ENCODE results near the gene NEK6.

Gene NEK6

DNA sequence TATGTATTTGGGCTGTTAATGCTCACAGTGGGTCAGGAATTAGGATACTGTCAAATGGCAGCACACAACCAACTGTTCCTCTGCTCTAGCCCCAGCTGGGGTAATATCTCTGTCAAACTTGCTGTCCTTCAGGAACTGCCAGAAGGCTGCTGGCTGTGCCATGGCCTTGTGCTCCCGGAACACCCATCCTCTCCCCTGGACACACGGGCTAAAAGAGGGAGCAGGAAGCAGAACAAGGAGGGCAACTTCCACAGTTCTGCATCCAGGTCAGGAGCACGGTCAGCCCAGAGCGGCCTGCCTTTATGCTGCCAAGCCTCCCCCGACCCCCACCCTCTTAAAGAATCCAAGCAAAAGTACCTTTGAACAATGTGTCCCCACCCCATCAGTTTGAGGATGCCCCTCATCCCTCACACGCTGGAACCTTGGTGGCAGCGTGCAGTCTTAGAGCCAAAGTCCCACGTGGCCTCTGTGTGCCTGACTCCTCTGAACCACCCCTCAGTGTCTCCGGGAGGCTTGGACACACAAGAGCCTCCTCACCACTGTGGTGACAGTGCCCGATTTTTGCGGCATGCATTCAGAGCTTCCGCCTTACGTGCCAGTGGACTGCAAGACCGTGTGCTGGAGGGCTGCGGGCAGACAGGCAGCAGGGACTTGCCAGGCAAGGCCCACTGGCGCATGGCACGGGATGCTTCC lies 96.7 kb downstream of the NEK6 start:
- DNase-seq (ENCODE audit: low read depth): no peak

DNA sequence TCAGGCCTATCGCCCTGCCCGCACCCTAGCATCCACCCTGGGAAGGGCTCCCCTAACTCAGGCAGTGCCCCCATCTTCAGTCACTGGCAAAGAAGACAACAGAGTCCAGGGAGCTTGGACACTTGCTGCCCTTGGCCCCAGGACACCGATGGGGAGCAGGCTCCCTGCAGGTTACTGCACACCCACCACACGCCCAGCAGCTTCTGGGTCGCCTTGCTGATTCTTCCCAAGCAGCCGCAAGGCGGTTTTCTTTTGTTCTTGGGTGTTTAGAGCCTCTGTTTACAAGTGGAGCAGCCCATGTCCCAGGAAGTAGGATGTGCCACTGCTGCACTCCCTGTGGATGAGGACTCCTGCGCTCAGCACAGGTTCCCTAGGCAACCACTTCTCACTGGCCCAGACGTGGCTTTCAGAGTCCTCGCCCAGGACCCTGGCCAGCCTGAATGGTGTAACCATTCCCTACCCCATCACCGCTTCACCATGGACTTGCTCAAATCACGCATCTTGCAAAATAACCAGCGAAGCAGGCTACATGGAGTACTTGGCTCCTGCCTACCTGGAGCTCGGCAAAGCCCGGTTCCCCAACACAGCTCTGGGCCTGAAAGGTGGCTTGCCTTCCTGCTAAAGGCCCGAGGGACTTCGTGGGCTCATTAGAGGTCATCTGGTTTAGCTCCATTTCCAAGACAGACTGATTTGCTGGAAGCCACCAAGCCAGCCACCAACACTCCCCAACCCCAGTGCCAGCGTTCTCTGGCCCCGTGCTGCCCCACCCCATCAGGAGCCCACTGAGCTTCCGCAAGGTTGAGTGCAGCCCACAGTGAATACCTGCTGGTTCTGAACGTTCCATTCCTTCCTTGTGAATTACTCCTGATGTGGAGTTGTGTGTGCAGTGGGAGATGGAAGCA lies 97.5 kb downstream of the NEK6 start:
- DNase-seq (ENCODE audit: low read depth): no peak

DNA sequence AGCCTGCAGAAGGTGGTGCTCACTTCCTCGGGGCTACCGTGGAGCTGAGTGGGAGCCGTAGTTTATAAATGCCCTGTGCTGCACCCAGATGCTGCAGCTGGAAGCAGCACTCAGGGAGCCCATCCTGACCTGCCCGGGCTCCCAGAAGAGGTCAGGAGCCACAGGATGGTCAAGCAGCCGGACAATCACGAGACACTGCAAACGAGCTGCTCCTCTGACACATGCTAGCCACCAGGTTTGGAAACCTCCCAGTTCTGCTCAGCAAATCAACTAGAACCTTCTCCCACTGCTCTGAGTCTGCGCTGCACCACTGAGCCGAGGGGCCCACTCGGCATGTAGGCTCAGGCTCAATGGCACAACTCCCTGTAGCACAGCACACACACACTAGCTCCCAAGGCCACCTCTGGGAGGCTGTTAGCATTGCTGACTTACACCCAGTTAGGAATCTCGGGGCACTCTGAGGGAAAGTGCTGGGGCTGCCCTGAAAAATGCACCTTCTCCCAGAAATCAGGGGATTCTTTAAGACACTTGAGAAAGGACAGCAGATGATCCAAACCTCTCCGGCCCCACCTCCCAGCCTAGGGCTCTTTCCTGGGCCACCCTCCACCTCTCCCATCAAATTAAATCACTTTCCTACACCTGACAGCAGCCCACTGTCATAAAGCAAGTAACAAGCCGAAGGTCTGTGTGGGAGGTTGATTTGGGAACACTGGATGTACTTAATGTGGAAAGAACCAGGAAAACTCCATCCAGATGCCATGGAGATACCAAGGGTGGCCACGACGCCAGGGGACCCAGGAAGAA lies 98.4 kb downstream of the NEK6 start:
- DNase-seq (ENCODE audit: low read depth): no peak

DNA sequence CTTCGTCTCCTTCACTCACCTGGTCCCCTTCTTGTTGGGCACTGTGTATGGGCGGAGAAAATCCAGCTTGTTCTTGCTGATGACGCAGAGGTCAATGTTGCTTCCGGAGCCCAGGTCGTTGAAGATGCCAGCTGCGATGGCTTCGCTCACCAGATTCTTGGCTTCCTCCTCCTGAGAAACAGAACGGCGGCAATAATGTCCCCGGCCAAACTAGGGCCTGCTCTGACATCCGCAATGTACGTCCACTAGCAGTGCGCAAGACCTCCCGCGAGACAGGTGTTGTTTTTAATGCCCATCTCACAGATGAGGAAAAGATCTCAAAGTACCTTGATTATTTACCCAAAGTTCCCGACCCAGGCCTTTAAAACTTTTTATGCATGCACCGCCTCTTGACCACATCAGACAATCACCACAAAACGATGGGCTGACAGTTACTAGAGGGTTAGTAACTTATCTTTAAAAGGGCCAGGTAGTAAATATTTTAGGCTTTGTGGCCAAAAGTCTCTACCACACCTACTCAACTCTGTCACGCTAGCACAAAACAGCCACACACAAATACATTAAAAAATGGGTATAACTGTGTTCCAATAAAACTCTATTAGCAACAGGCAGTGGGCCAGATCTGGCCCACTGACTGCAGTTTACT lies 99.1 kb downstream of the NEK6 start:
- DNase-seq (ENCODE audit: low read depth): no peak

DNA sequence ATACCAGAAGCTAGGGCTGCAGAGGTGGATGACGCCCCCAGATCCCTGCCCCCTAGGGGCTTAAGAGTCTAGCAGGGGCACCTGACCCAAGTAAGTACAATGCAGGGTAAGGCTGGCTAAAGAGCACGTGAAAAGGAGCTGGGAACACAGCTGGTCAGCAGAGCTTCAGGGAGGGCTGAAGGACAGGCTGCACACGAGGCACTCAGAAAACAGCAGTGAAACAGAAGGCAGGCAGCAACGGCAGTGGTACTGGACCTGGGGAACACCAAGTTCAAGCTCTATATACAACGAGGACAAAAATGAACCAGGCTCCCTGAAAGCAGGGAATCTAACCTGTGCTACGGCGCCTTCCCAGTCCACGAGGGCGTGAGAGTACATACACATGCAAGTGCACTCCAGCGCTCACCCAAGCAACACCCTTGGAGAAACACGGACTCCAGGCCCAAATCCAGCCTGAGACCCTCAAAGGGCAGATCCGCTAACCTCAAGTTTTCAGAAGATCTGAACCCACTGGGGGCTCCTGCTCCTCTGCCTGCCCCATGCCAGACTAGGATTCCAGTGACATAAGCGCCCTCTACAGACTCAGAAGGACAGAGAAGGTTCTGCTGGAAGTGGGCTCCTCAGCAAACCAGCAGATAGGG lies 100.1 kb downstream of the NEK6 start:
- DNase-seq (ENCODE audit: low read depth): no peak

DNA sequence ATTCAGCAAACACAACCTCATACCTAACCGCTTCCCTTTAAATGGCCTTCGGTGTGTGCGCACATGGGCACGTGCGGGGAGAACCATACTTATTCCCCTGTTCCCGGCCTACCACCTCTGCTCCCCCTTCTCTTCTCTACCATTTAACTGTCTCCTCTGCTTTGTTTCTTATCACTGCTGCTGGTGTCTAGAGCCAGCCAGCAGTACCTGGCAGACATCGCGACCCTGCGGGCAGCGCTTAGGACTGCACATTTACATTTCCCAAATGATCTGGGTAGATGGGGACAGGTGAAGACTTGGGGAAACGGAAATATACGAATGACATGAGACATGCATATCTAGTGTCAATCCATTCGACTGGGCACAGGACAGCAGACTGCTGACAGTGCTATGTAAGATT lies 100.9 kb downstream of the NEK6 start:
- DNase-seq (ENCODE audit: low read depth): no peak

DNA sequence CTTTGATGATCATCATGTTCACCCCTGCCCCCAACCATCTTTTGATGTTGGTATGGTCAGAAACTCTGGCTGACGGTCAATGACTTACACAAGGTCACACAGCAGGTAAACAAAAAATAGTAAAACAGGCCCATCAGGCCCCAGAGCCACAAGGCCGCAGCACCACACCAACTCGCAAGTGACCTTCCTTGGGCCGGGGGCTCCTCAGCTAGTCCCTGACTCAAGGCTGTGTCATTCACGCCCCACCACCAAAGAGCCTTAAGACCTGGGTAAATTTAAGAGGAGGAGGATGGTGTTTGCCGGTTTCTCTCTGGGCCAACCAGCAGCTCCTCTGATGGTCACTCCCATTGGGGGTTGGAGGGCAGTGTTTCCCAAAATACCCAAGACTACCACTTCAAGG lies 101.7 kb downstream of the NEK6 start:
- no peak for DNase-seq (ENCODE audit: low read depth)

DNA sequence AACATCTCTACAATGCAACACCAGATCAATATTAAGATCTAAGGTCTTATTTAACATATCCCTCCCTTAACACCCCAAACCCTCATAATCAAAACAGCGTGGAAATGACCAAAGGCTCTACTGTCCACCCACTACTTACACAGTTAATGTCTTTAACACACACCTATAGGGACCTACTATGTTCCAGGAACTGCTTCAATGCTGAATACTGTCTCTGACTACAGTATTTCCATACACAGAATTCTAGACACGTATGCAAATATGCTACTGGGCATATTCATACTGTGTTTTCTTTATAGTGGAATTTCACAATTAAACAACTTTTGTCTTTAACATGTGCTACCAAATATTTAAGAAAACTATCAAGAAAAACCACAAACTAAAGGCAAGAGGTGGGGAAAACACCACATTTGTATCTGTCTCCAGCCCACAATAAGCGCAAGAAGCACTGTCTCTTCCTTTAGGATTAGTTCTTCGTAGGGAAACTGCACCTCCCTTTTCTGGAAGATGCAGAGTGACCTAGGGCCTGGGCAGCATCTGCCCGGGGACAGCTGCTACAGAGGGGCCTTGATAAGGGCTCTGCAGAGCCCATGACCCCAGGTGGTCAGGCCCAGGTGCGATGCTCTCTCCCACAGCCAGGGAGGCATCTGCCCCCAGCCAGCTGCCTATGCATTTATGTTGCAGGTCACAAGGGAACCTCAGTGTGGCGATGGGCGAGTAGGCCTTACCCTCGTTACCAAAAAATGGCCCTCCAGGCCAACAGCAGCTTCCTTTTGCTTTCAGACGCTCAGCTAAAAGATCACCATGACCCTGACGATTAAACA lies 102.3 kb downstream of the NEK6 start:
- DNase-seq (ENCODE audit: low read depth): no peak

DNA sequence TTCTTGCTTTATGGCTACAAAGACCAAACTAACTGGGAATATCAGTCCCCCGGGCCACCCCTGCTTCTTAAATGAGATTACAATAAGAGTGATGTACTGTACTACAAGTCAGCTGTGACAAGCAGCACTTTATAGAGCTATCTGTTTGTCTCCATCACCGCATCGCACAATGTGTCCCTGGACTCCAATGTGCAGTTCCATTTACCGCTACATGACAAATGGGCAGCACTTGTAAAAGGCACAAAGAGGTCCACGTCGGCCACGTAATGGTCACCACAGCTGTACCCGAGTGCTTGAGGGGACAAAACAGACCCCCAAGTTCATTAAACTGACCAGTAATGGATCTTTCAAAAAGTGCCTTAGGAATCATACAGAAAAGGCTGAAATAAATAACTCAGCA lies 103.4 kb downstream of the NEK6 start:
- no peak for DNase-seq (ENCODE audit: low read depth)

DNA sequence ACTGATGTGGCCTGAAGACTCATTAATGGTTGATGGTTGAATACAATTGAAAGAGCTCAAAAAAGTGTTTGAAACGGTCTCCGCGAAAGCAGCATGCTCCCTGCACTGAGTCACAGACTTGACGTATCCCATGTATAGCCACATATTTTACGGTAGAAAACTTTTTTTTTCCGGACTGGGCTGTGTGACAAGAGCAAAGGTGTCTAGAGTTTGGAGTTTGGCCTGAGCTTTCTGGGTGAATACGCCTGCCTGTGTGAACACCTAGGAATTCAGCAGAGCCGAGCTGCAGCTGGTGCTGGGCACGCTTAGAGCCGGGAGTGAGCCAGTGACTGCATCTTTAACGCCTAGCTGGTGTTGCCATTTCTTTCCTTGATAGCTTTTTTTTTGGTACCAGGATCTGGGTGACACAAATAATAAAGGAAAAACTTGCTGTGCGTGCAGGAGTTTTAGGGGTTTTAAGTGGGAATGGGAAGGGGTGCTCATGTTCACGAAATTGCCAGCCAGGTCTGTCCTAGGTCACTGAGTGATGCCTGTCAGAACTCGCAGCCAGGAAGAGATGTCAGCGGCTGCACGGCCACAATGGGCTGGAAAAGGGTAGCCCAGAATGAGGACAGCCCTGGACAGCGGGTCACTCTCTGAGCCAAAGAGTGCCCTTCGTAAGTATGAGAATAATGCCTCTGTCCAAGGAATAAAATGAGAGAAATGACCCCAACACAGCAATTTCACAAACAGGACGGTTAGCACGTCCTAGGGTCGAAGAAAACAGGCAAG lies 105.8 kb downstream of the NEK6 start:
- DNase-seq (ENCODE audit: low read depth): no peak

DNA sequence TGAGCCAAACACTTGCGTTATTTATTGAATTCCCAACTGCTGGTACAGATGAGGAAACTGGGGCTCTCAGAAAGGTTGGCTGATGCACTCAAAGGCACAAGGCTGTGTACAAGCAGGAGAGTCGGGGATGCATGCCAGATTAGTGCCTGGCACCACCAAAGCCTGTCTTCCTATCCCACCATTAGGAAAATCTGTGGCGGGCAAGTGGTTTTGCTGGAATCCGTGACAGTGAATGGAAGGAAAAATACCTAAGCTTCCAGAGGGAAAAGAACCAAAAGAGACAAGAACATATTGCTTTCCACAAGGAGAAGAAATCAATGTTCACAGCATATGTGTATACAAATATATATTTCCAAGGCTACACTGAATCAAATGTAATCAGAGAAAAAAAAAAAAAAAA lies 106.4 kb downstream of the NEK6 start:
- no peak for DNase-seq (ENCODE audit: low read depth)

DNA sequence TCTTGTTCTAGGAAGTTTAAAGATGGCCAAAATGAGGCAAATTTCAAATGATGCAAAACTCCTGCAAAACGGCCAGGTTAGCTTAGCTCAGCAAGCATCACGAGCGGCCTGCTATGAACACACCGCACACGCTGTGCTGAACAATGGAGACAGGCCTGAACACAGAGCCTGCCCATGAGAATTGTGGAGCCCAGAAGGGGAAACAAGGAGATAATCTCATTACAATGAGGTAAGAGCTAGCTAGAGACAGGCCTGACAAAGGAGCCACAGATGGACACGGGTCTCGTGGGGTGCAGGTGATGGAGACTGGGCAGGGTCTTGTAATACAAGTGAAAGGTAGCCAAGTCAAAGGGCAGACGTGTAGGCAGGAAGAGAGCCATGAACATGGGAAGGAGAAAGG lies 107.3 kb downstream of the NEK6 start:
- DNase-seq (ENCODE audit: low read depth): no peak

DNA sequence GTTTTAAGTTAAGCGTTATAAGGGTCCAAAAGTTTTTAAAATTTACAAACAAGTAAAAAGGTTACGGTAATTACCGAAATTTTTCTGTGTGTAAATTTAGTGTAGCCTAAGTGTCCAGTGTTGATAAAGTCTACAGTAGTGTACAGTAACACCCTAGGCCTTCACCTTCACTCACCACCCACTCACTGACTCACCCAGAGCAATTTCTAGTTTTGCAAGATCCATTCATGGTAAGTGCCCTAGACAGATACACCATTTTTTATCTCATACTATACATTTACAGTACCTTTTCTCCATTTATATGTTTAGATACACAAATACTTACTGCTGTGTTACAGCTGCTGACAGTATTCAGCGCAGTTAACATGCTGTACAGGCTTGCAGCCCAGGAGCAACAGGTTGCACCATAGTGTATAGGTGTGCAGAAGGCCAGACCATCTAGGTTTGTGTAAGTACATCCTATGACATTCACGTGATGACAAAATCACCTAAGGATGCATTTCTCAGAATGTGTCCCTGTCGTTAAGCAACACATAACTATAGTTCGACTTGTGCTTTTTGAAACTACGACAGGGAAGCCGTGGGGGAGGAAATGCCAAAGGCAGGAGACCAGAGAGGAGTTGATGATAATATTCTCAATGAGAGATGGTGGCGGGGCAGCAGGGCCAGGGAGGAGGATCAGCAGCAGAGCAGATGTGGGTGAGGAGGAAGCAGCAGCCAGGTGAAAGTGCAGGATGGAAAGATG lies 108.9 kb downstream of the NEK6 start:
- DNase-seq (ENCODE audit: low read depth): no peak

DNA sequence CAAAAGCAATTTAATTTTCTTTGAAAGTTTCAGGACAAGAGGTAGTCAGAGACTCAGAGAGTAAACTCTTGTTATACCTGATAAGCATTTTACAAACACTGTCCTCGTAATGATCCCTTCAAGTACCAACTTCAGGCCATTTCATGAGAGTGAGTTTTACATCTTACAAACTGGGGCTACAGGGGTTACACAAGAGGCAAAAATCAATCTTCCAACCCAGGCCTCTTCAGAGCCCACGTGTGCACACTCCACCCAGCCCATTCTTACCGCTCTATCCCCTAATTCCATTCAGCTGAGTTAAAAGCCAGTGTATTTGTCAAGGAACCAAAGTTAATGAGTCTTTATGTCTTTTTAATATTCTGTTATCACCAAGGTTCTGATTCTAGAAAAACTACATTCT lies 110.9 kb downstream of the NEK6 start:
- no peak for DNase-seq (ENCODE audit: low read depth)

DNA sequence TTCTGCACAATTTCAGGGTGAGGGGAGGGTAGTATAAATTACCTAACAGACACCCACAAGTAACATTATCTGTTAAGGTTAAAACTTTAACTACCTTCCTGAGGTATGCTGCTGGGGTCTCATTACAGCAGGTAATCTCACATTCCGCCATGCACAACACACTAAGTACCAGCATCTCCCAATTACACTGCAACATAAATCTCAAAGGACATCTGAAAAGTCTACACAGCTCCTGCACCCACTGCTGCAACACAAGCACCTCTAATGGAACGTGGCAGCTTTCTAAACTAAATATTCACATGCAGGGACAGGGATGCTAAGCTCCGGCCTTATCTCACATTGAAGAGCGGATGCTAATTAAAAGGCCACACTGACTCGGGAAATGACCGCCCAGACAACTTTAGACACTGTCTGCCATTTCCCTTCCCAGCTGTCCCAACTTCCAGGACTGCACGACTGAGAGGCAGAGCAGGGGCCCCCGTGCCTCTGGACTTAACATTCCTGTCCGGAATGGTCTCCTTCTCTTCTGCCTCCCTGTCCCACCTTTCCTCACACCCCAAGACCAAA lies 111.6 kb downstream of the NEK6 start:
- no peak for DNase-seq (ENCODE audit: low read depth)

DNA sequence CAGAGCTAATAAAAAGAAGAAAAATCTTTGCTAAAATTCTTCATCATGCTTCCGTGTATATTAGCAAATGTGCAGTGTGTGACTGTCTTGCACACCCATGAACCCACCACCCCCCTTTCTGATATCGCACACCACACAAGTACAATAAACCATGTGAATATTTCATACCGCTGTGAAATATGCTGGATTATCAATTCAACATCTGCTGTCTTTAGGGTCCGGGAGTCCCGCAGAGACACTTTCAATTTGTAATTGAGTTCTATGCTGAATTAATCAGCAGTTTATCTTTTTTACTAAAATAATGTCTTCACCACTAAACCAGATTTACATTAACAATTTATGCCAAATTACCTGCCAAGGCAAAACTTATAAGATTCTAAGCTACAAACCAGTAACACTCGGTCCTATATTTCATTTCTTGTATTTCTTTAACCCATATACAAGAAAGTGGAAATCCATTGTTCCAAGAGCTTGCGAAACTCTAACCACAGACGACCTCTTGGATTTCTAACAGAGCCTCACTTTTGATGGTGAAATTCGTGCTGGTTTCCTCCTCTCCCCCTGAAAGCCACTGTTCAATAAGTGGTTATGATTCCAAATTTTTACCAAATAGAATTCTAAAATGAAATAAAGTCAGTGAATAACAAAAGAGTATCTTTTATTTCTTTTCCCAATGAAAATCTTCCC lies 113.3 kb downstream of the NEK6 start:
- no peak for DNase-seq (ENCODE audit: low read depth)

DNA sequence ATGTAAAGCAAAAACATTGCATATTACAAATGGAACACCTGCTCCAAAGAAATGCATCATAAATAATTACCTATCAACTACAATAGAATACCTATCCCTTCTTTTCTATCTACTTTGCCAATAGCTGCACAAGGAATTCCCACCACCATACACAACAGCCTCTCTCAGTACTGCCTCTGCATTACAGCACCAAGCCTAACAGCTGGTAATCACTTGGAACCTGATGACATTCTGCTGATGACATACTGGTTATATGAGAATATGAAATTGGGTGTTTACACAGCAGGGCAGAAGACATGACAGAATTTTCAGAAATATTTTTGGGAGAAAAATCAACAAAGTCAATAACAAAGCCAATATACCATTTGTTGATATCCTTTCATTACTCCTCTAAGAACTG lies 114.3 kb downstream of the NEK6 start:
- no peak for DNase-seq (ENCODE audit: low read depth)

DNA sequence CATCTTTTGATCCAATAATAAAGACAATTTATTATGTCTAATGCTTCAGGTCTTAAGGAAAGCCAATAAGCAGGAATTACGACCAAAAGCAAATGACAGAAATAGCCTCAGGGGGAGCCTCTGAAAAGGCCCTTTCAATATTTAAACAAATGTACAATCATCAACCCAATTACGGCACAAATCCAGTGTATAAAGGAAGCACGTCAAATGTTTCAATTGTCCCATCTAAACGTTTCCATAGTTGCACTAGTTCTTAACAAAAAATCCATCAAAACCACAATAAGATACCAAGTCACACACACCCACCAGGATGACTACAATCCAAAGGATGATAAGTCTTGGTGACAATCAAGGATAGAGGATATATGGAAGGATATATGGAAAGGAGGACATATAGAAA lies 115.6 kb downstream of the NEK6 start:
- no peak for DNase-seq (ENCODE audit: low read depth)
